HCT116 (cell line): Measurements from ENCODE around the gene RAD51D. TPM values are rescaled to one million over a fixed set of nuclear protein-coding genes. Genes with fewer than 3 reads are reported as not detected.

Source experiments
- ATAC-seq: fragments of 200-7000 bp; cut with Tn5 transposase; 2 replicates; pipeline ENCODE4 v1.9.1; 2020; ENCODE audit warnings: mild to moderate bottlenecking, moderate library complexity
- BruUV-seq: library from RNA; stranded (reverse); fragments of 400-500 nt; replicated peaks from 2 replicates; lab custom pipeline; 2021; lab: Mats Ljungman, UMichigan
- CTCF ChIA-PET: fragments of 300-600 bp; sonication (Branson Sonifier 250); formaldehyde crosslinking; loops from one replicate; lab custom pipeline; 2021; ENCODE audit warnings: antibody characterized with exemption; lab: Charles Lee
- POLR2A ChIA-PET: fragments of 300-600, 350-600 bp; sonication (Branson Sonifier 250); formaldehyde crosslinking; loops from one replicate; lab custom pipeline; 2021; ENCODE audit warnings: antibody characterized with exemption; lab: Charles Lee
- RAD21 ChIA-PET, 2 experiments: fragments of 300-600 bp; sonication (Branson Sonifier 250); formaldehyde crosslinking; loops; one replicate each; lab custom pipeline; 2023; ENCODE audit warnings: low total read pairs in 2 of 2; ENCODE audit not compliant: uncharacterized antibody in 2 of 2, unreplicated experiment in 2 of 2, low non-redundant PET in 1 of 2; lab: Charles Lee
- DNase-seq: peaks from one replicate; pipeline ENCODE4 v3.0.0-alpha.2; 2010; ENCODE audit warnings: low read depth, low spot score
- H2AFZ ChIP-seq: fragments of 200-600 bp; shearing (Covaris generic), sonication (generic); 2 replicates; pipeline ENCODE4 v1.6.1; 2017; ENCODE audit warnings: low read depth, mixed run types, mixed read lengths, antibody characterized with exemption, low read length; ENCODE audit not compliant: poor library complexity, severe bottlenecking
- H3K27ac ChIP-seq: 2 replicates; pipeline ENCODE4 v1.5.1; 2012; ENCODE audit warnings: low read depth, low read length
- H3K27me3 ChIP-seq: fragments of 200-600 bp; sonication (generic); 2 replicates; pipeline ENCODE4 v1.6.1; 2016; ENCODE audit warnings: mixed run types, low read length, mixed read lengths; ENCODE audit not compliant: insufficient read depth
- H3K36me3 ChIP-seq, 2 experiments: fragments of 200-500 bp in 1 of 2; fragments of 200-600 bp in 1 of 2; sonication (Bioruptor generic) in 1 of 2; sonication (generic) in 1 of 2; 2 replicates each; pipeline versions ENCODE4 v1.5.1 to v1.6.1; 2014 to 2016; ENCODE audit warnings: low read length in 2 of 2, inconsistent platforms in 1 of 2, mixed read lengths in 1 of 2, mixed run types in 1 of 2; ENCODE audit not compliant: insufficient read depth in 2 of 2, control insufficient read depth in 1 of 2
- H3K4me1 ChIP-seq, 2 experiments: fragments of 200-600 bp in 1 of 2; sonication (generic) in 1 of 2; 2 replicates each; pipeline versions ENCODE4 v1.5.1 to v1.6.1; 2012 to 2017; ENCODE audit warnings: low read length in 2 of 2, inconsistent platforms in 1 of 2, mild to moderate bottlenecking in 1 of 2, mixed read lengths in 1 of 2, mixed run types in 1 of 2, moderate library complexity in 1 of 2; ENCODE audit not compliant: insufficient read depth in 2 of 2, control insufficient read depth in 1 of 2
- H3K4me2 ChIP-seq: fragments of 200-600 bp; sonication (generic); 2 replicates; pipeline ENCODE4 v1.6.1; 2017; ENCODE audit warnings: mixed run types, low read length, mixed read lengths
- H3K4me3 ChIP-seq, 2 experiments: fragments of 200-600 bp in 1 of 2; sonication (generic) in 1 of 2; replicated peaks in 1 of 2; 2 replicates each; pipeline ENCODE4 v1.5.1; 2011 to 2016; ENCODE audit warnings: low read length in 2 of 2, control low read depth in 1 of 2, low read depth in 1 of 2, mild to moderate bottlenecking in 1 of 2, mixed read lengths in 1 of 2, mixed run types in 1 of 2
- H3K79me2 ChIP-seq: fragments of 200-600 bp; sonication (generic); 2 replicates; pipeline ENCODE4 v1.6.1; 2017; ENCODE audit warnings: mild to moderate bottlenecking, mixed run types, low read length, moderate library complexity, mixed read lengths; ENCODE audit not compliant: insufficient read depth
- H3K9ac ChIP-seq: fragments of 200-600 bp; sonication (generic); 2 replicates; pipeline ENCODE4 v1.6.1; 2016; ENCODE audit warnings: low read length, mixed read lengths
- H3K9me2 ChIP-seq: fragments of 200-600 bp; sonication (generic), shearing (Covaris generic); 2 replicates; pipeline ENCODE4 v1.6.1; 2017; ENCODE audit warnings: mixed run types, mild to moderate bottlenecking, moderate library complexity; ENCODE audit not compliant: insufficient read depth
- H3K9me3 ChIP-seq, 2 experiments: fragments of 200-500 bp in 1 of 2; fragments of 200-600 bp in 1 of 2; sonication (Bioruptor generic) in 1 of 2; sonication (generic) in 1 of 2; 2 replicates each; pipeline ENCODE4 v1.6.1; 2014 to 2017; ENCODE audit warnings: low read length in 2 of 2, mixed read lengths in 2 of 2, inconsistent platforms in 1 of 2, low read depth in 1 of 2, mild to moderate bottlenecking in 1 of 2, mixed run types in 1 of 2, moderate library complexity in 1 of 2; ENCODE audit not compliant: control insufficient read depth in 1 of 2, insufficient read depth in 1 of 2
- H4K20me1 ChIP-seq: fragments of 200-600 bp; sonication (generic), shearing (Covaris generic); 2 replicates; pipeline ENCODE4 v1.6.1; 2017; ENCODE audit warnings: mixed run types, mild to moderate bottlenecking, moderate library complexity; ENCODE audit not compliant: insufficient read depth
- ATF3 ChIP-seq: IDR thresholded peaks from 2 replicates; pipeline ENCODE4 v1.6.1; 2012
- CBX3 ChIP-seq: IDR thresholded peaks from 2 replicates; pipeline ENCODE4 v1.6.1; 2012; ENCODE audit warnings: low read depth
- CTCF ChIP-seq, 3 experiments: fragments of 200-600 bp in 1 of 3; sonication (generic) in 1 of 3; IDR thresholded peaks in 2 of 3; conservative IDR thresholded peaks in 1 of 3; 2 replicates each; pipeline ENCODE4 v1.5.1; 2012 to 2017; ENCODE audit warnings: low read depth in 2 of 3, low read length in 2 of 3, antibody characterized with exemption in 1 of 3, borderline replicate concordance in 1 of 3, control low read depth in 1 of 3, mild to moderate bottlenecking in 1 of 3, mixed read lengths in 1 of 3, mixed run types in 1 of 3, moderate library complexity in 1 of 3; ENCODE audit not compliant: insufficient read depth in 1 of 3
- EGR1 ChIP-seq: IDR thresholded peaks from 2 replicates; pipeline ENCODE4 v1.6.1; 2012; ENCODE audit warnings: low read depth
- ELF1 ChIP-seq: IDR thresholded peaks from 2 replicates; pipeline ENCODE4 v1.6.1; 2012; ENCODE audit warnings: low read depth, borderline replicate concordance
- EZH2 ChIP-seq: fragments of 200-600 bp; sonication (generic); IDR thresholded peaks from 2 replicates; pipeline ENCODE4 v1.6.1; 2017; ENCODE audit warnings: antibody characterized with exemption, mixed run types
- JUND ChIP-seq: IDR thresholded peaks from 2 replicates; pipeline ENCODE4 v1.6.1; 2012
- POLR2A ChIP-seq: IDR thresholded peaks from 2 replicates; pipeline ENCODE4 v1.7.0; 2011; ENCODE audit warnings: borderline replicate concordance; ENCODE audit not compliant: insufficient read depth, insufficient read length; ENCODE audit errors: extremely low read depth
- POLR2AphosphoS5 ChIP-seq: IDR thresholded peaks from 2 replicates; pipeline ENCODE4 v1.6.1; 2011; ENCODE audit warnings: mild to moderate bottlenecking, low read depth, low read length, moderate library complexity
- SIN3A ChIP-seq: IDR thresholded peaks from 2 replicates; pipeline ENCODE4 v1.6.1; 2012; ENCODE audit warnings: low read depth
- SP1 ChIP-seq: IDR thresholded peaks from 2 replicates; pipeline ENCODE4 v1.6.1; 2012; ENCODE audit warnings: low read depth
- TCF7L2 ChIP-seq: IDR thresholded peaks from 2 replicates; pipeline ENCODE4 v1.7.0; 2011; ENCODE audit warnings: borderline replicate concordance, inconsistent platforms; ENCODE audit not compliant: insufficient read depth, insufficient read length; ENCODE audit errors: extremely low read depth
- YY1 ChIP-seq: IDR thresholded peaks from 2 replicates; pipeline ENCODE4 v1.6.1; 2011; ENCODE audit warnings: low read length, low read depth, moderate library complexity, mild to moderate bottlenecking; ENCODE audit not compliant: insufficient replicate concordance; ENCODE audit errors: extremely low read depth
- ZBTB33 ChIP-seq: IDR thresholded peaks from 2 replicates; pipeline ENCODE4 v1.6.1; 2011; ENCODE audit warnings: mild to moderate bottlenecking, low read length, moderate library complexity; ENCODE audit not compliant: insufficient replicate concordance; ENCODE audit errors: extremely low read depth
- intact Hi-C: fragments of 100-400 bp; cut with micrococcal nuclease; formaldehyde crosslinking; loops from 2 replicates; pipeline ENCODE4 v1.10.0; 2022
- total RNA-seq: library from RNA; stranded (reverse); gene quantifications from one replicate; pipeline ENCODE4 v1.2.1, GENCODE V29; 2021; ENCODE audit not compliant: unreplicated experiment
- TF ChIP-seq, protein P1 (sequence below): IDR thresholded peaks from 2 replicates; pipeline ENCODE4 v1.6.1; 2012; ENCODE audit warnings: low read depth

The RAD51D gene
- total RNA-seq, 1 experiment from 2014 or later: 12.9 TPM

GRCh38 chr17:35167046-35167445 lies 47.4 kb upstream of the RAD51D start:
- H3K9ac ChIP-seq: no peak overlapping the region
- no peak overlapping the region for H3K4me3 ChIP-seq
- RAD21 ChIA-PET: no interaction called here
- no peaks in the 10 kb centered on the region for H3K36me3 ChIP-seq
- intact Hi-C loops: no loop called here
- H3K4me1 ChIP-seq: no peaks in the 10 kb centered on the region
- H3K27ac ChIP-seq: no peak overlapping the region
- H3K9me3 ChIP-seq: no peaks in the 10 kb centered on the region
- H4K20me1 ChIP-seq: no peaks in the 10 kb centered on the region
- H3K9me2 ChIP-seq: no peaks in the 10 kb centered on the region; the same call in 1 of the 2 replicates
- no peak for ATAC-seq
- no peaks in the 10 kb centered on the region for H3K27me3 ChIP-seq
- POLR2A ChIA-PET: no interaction called here
- no peak overlapping the region for H2AFZ ChIP-seq
- BruUV-seq: no TSS peak
- CTCF ChIA-PET: interaction anchor here (0.8 to 0.9 kb wide), 2 partner anchors 9 to 366 kb away, joined by 3 read pairs; no protein-coding TSS in a partner anchor
- TF ChIP-seq, protein P1, sequence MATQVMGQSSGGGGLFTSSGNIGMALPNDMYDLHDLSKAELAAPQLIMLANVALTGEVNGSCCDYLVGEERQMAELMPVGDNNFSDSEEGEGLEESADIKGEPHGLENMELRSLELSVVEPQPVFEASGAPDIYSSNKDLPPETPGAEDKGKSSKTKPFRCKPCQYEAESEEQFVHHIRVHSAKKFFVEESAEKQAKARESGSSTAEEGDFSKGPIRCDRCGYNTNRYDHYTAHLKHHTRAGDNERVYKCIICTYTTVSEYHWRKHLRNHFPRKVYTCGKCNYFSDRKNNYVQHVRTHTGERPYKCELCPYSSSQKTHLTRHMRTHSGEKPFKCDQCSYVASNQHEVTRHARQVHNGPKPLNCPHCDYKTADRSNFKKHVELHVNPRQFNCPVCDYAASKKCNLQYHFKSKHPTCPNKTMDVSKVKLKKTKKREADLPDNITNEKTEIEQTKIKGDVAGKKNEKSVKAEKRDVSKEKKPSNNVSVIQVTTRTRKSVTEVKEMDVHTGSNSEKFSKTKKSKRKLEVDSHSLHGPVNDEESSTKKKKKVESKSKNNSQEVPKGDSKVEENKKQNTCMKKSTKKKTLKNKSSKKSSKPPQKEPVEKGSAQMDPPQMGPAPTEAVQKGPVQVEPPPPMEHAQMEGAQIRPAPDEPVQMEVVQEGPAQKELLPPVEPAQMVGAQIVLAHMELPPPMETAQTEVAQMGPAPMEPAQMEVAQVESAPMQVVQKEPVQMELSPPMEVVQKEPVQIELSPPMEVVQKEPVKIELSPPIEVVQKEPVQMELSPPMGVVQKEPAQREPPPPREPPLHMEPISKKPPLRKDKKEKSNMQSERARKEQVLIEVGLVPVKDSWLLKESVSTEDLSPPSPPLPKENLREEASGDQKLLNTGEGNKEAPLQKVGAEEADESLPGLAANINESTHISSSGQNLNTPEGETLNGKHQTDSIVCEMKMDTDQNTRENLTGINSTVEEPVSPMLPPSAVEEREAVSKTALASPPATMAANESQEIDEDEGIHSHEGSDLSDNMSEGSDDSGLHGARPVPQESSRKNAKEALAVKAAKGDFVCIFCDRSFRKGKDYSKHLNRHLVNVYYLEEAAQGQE: no peak
- TF ChIP-seq EGR1: no peak
- TF ChIP-seq ELF1: no peak
- TF ChIP-seq ATF3: no peak
- TF ChIP-seq ZBTB33: no peak
- TF ChIP-seq JUND: no peak
- TF ChIP-seq YY1: no peak
- no peak for TF ChIP-seq POLR2A
- TF ChIP-seq POLR2AphosphoS5: no peak
- TF ChIP-seq SIN3A: no peak
- TF ChIP-seq CTCF (IDR thresholded peaks at IDR 0.05 in 2 of 3, conservative IDR thresholded peaks at IDR 0.05 in 1 of 3; ENCODE audit: borderline replicate concordance in 1 of 3, insufficient read depth in 1 of 3, low read depth in 2 of 3, low read length in 2 of 3): no peak
- TF ChIP-seq CBX3: no peak
- no peak for TF ChIP-seq SP1
- no peak for TF ChIP-seq EZH2
- TF ChIP-seq TCF7L2: no peak
- TF ChIP-seq, all 23 proteins: peak for 0
- DNase-seq: no peak
- no peaks in the 10 kb centered on the region for H3K79me2 ChIP-seq
- no peak overlapping the region for H3K4me2 ChIP-seq
